Measurements from ENCODE around the gene PTPN14. TPM values are rescaled to one million over a fixed set of nuclear protein-coding genes. Genes with fewer than 3 reads are reported as not detected.

The PTPN14 gene
- total and polyA plus RNA-seq, 3 donors from 2014 or later: 14.8 to 59.2 (median 42.2) TPM

DNA sequence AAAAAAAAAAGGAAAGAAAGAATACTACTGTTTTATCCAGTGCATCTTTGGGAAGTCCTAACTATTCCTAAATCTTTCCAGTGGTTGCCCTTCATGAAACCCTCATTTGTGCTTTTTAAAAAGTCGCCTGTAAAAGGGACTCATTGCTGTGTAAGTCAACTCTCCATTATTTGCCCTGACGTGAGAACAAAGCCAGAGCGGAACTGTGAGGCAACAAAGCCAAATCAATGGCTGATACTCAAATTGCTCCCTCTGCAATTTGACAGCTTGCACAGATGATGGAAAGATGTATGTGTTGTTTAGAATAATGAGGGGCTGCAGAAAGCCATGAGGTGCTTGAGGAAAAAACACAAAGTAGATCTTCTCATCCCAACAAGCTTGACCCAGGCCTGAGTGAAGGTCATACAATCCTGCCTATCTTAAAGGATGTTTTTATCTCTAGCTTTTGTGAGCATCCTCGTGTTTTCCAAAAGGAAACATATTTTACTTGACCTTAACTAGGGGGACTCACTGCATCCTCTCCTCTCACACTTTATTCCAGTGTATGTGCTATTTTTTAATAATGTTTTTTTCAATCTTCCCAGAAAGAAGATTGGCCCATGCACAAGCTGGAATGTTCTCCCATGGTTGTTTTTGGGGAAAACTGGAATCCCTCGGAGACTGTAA, 237.1 kb downstream of the PTPN14 start:
- no peak overlapping the region for H3K27ac ChIP-seq
- no peaks in the 10 kb centered on the region for H3K9me3 ChIP-seq
- H3K4me1 ChIP-seq: no peaks in the 10 kb centered on the region
- H3K36me3 ChIP-seq (ENCODE audit: low read depth, missing control alignments): no peaks in the 10 kb centered on the region
- WGBS, 2 donors: 79 to 80% methylated on average over 5 of the region's 5 CpGs
- no peak for DNase-seq
- H3K4me3 ChIP-seq: no peak overlapping the region
- intact Hi-C loops (cut with DNase I; ENCODE audit: low total_unique reads): no loop called here
- H3K27me3 ChIP-seq: no peaks in the 10 kb centered on the region
- no peak for TF ChIP-seq POLR2A (IDR thresholded peaks at IDR 0.05)
- TF ChIP-seq, protein P1, sequence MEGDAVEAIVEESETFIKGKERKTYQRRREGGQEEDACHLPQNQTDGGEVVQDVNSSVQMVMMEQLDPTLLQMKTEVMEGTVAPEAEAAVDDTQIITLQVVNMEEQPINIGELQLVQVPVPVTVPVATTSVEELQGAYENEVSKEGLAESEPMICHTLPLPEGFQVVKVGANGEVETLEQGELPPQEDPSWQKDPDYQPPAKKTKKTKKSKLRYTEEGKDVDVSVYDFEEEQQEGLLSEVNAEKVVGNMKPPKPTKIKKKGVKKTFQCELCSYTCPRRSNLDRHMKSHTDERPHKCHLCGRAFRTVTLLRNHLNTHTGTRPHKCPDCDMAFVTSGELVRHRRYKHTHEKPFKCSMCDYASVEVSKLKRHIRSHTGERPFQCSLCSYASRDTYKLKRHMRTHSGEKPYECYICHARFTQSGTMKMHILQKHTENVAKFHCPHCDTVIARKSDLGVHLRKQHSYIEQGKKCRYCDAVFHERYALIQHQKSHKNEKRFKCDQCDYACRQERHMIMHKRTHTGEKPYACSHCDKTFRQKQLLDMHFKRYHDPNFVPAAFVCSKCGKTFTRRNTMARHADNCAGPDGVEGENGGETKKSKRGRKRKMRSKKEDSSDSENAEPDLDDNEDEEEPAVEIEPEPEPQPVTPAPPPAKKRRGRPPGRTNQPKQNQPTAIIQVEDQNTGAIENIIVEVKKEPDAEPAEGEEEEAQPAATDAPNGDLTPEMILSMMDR (IDR thresholded peaks at IDR 0.05): no peak

DNA sequence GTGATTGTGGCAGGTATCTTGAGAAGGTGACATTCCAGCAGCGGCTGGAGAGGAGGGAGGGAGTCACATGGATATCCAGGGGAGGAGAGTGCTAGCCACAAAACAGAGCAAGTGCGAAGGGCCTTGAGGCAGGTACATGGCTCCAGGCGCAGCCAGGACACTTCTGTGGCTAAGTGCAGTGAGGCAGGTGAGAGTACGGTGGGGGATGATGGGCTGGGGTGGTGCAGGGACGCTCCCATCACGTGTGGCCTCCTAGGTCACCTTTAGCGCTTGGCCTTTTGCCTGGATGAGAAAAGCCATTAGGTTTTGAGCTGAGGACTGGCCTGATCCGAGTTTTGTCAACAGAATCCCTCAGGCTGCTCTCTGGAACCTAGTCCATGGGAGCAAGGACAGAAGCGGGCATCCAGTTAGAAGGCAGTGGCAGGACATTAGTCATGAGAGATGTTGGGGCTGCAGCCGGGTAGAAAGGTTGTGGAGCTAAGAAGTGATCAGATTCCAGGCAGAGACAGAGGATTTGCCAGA, 238.8 kb downstream of the PTPN14 start:
- Histone ChIP-seq H3K27ac (no peak overlapping the region), H3K36me3 (ENCODE audit: low read depth, missing control alignments) (no peaks in the 10 kb centered on the region), H3K27me3 (no peaks in the 10 kb centered on the region), H3K9me3 (no peaks in the 10 kb centered on the region), H3K4me3 (no peak overlapping the region), H3K4me1 (no peaks in the 10 kb centered on the region)
- intact Hi-C loops (cut with DNase I; ENCODE audit: low total_unique reads): no loop called here
- 79 to 82% methylated on average over 8 to 10 of the region's 10 CpGs for WGBS, 2 donors
- no peak for DNase-seq
- TF ChIP-seq, protein P1 (IDR thresholded peaks at IDR 0.05): no peak
- TF ChIP-seq POLR2A (IDR thresholded peaks at IDR 0.05): no peak

DNA sequence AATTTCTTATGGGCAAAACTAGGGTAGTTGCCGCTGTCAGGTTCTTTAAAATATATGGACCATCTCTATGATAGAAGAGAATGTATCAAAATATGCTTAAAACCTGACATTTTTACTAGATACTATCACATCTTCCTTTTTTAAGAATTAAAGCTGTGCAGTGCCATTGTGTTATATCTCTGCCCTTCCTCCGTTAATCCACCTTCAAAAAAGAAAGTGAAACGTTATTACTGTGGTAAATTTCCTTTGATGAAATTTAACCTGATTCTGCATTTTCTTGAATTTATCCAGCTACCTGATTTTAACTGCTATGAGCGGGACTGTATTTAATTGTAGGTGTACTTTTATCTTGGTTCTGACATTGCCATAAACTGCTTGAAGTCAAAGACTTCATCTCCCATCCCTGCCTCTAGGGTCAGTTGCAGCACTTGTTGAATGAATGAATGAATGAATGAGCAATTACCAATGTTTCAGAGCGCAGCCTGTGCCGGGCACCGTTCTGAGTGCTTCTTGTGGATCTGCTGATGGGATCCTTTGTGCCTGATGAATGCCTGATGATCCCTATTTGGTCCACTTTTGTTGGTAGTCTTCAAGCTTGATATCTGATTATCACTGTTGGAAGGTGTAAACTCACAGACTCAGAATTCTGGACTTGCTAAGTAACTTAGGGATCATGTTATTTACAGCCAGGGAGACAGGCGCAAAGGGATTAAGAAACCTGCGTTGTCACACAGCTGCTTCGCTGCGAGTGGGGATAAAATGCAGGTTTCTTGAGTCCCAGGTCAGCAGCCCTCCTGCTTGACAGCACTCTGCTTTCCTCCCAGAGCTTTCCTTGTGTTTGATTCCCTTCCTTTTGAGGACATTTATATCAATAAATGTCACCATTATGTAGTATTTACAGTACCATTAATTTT, 240.4 kb downstream of the PTPN14 start:
- no peak for DNase-seq
- 78 to 83% methylated on average over 11 of the region's 11 CpGs for WGBS, 2 donors
- intact Hi-C loops (cut with DNase I; ENCODE audit: low total_unique reads): no loop called here
- H3K36me3 ChIP-seq (ENCODE audit: low read depth, missing control alignments): no peaks in the 10 kb centered on the region
- H3K27me3 ChIP-seq: no peaks in the 10 kb centered on the region
- no peaks in the 10 kb centered on the region for H3K9me3 ChIP-seq
- H3K27ac ChIP-seq: no peak overlapping the region
- no peaks in the 10 kb centered on the region for H3K4me1 ChIP-seq
- H3K4me3 ChIP-seq: no peak overlapping the region
- TF ChIP-seq, protein P1 (IDR thresholded peaks at IDR 0.05): no peak
- TF ChIP-seq POLR2A (IDR thresholded peaks at IDR 0.05): no peak

DNA sequence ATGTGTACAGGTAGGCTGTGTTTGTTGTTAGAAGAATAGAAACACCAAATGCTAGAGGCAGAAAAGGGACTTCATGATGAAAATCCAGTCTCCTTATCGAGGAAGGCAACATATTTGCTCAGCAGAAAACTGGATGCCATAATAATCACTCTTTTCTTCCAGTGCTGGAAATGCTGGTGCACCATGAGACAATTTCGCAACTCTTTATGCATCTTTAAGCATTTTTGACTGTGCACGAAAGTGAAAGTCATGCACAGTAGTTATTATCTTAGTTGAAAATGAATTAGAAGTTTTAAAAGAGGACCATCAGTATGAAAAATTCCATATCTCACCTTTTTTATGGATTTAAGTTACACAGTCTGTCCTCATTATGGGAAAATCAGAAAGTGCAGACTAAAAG, 241.4 kb downstream of the PTPN14 start:
- DNase-seq: no peak
- H3K27me3 ChIP-seq: no peaks in the 10 kb centered on the region

More for the DNA sequence above, 241.4 kb downstream of the PTPN14 start:
- Histone ChIP-seq H3K4me3 (no peak overlapping the region), H3K9me3 (no peaks in the 10 kb centered on the region), H3K4me1 (no peaks in the 10 kb centered on the region), H3K27ac (no peak overlapping the region), H3K36me3 (ENCODE audit: low read depth, missing control alignments) (no peaks in the 10 kb centered on the region)
- TF ChIP-seq, protein P1 (IDR thresholded peaks at IDR 0.05): no peak
- TF ChIP-seq POLR2A (IDR thresholded peaks at IDR 0.05): no peak
- WGBS, 2 donors: 70 to 77% methylated on average over 3 of the region's 3 CpGs
- intact Hi-C loops (cut with DNase I; ENCODE audit: low total_unique reads): no loop called here
